ENCODE results near the gene NPTX2.

GRCh38 chr7:98618786-98619185, 1.7 kb downstream of the NPTX2 start:
- TF ChIP-seq ZFP3 (CRISPR knock-in tag; IDR thresholded peaks at IDR 0.05), result no peak
- TF ChIP-seq RARB (CRISPR knock-in tag; IDR thresholded peaks at IDR 0.05), result no peak
- no peak for TF ChIP-seq ZNF565 (CRISPR knock-in tag; conservative IDR thresholded peaks at IDR 0.05; ENCODE audit: low read depth)
- no peak for TF ChIP-seq PATZ1 (CRISPR knock-in tag; IDR thresholded peaks at IDR 0.05; ENCODE audit: borderline replicate concordance)
- no peak for TF ChIP-seq TSHZ2 (CRISPR knock-in tag; IDR thresholded peaks at IDR 0.05)
- no peak for TF ChIP-seq ZC3H10 (CRISPR knock-in tag; IDR thresholded peaks at IDR 0.05)
- TF ChIP-seq PPARA (CRISPR knock-in tag; IDR thresholded peaks at IDR 0.05; ENCODE audit: borderline replicate concordance), result no peak
- no peak for TF ChIP-seq CREB5 (CRISPR knock-in tag; IDR thresholded peaks at IDR 0.05; ENCODE audit: low read depth)
- no peak for TF ChIP-seq BACH2 (CRISPR knock-in tag; IDR thresholded peaks at IDR 0.05; ENCODE audit: borderline replicate concordance)

Data from SK-N-SH treated with all-trans-retinoic acid at 6 μM for 48 hours (cell line).